Activated CD8-positive, alpha-beta memory T cell treated with anti-CD3 and anti-CD28 coated beads, Interleukin-2, amount 10 ng/mL, durations not matched to agents 7 days and 5 days (primary cell): ENCODE data around the gene LOC128125822.

Source experiments
- ATAC-seq: fragments of 150-1000 bp; cut with Tn5 transposase; one replicate; pipeline ENCODE4 v1.10.0; 2021; ENCODE audit warnings: moderate library complexity
- CTCF ChIA-PET: fragments of 350-600 bp; sonication (Branson Sonifier 250); formaldehyde crosslinking; loops from one replicate; lab custom pipeline; 2021; ENCODE audit warnings: antibody characterized with exemption; lab: Charles Lee
- DNase-seq: peaks from one replicate; pipeline ENCODE4 v3.0.0-alpha.2; 2020
- H3K27ac Mint-ChIP-seq: one replicate; pipeline ENCODE4 v1.8.0; 2021; ENCODE audit warnings: mild to moderate bottlenecking, mixed read lengths
- H3K27me3 Mint-ChIP-seq: one replicate; pipeline ENCODE4 v1.8.0; 2021; ENCODE audit warnings: mixed read lengths
- H3K36me3 Mint-ChIP-seq: one replicate; pipeline ENCODE4 v1.8.0; 2021; ENCODE audit warnings: mild to moderate bottlenecking, mixed read lengths
- H3K4me1 Mint-ChIP-seq: one replicate; pipeline ENCODE4 v1.8.0; 2021; ENCODE audit warnings: mixed read lengths
- H3K4me3 Mint-ChIP-seq: one replicate; pipeline ENCODE4 v1.8.0; 2021; ENCODE audit warnings: mild to moderate bottlenecking, moderate library complexity, mixed read lengths
- H3K9me3 Mint-ChIP-seq: one replicate; pipeline ENCODE4 v1.8.0; 2022; ENCODE audit warnings: low read depth, mixed read lengths

LOC128125822 gene

GRCh38 chr6:63537959-63538300, 34.4 kb upstream of the LOC128125822 start:
- H3K4me1 Mint-ChIP-seq: no peaks in the 10 kb centered on the region
- ATAC-seq (no peak), DNase-seq (no peak)
- H3K9me3 Mint-ChIP-seq: no peaks in the 10 kb centered on the region
- peaks cover 34% of the 10 kb centered on the region for H3K27me3 Mint-ChIP-seq
- H3K27ac Mint-ChIP-seq: no peak overlapping the region
- no peaks in the 10 kb centered on the region for H3K36me3 Mint-ChIP-seq
- CTCF ChIA-PET: no interaction called here
- H3K4me3 Mint-ChIP-seq: no peak overlapping the region

GRCh38 chr6:63538550-63538949, 33.7 kb upstream of the LOC128125822 start:
- no peak for DNase-seq
- Mint-ChIP-seq H3K36me3 (no peaks in the 10 kb centered on the region), H3K4me3 (no peak overlapping the region), H3K27me3 (peaks cover 34% of the 10 kb centered on the region), H3K9me3 (no peaks in the 10 kb centered on the region), H3K4me1 (no peaks in the 10 kb centered on the region), H3K27ac (no peak overlapping the region)
- ATAC-seq: no peak
- CTCF ChIA-PET: no interaction called here

DNA sequence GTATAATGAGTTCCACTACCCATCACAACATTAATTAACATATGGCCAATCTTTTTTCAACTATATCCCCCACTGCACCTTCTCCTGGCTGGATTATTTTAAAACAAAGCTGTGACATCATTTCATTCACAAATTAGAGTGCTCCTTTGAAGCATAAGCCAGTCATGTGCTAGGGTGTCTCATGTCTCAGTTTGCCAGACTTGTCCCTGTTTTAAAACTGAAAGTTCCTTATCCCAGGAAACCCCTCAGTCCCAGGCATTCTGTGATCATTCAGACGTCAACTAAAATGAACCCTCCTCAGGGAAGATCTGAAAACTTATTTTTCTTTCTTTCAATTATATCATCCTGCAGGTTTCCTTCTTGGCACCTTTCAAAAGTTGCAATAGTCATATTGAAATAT, 29.3 kb upstream of the LOC128125822 start:
- H3K27ac Mint-ChIP-seq: no peak overlapping the region
- peaks cover 44% of the 10 kb centered on the region for H3K27me3 Mint-ChIP-seq
- H3K36me3 Mint-ChIP-seq: no peaks in the 10 kb centered on the region
- H3K4me3 Mint-ChIP-seq: no peak overlapping the region
- H3K9me3 Mint-ChIP-seq: no peaks in the 10 kb centered on the region
- CTCF ChIA-PET: no interaction called here
- no peak for ATAC-seq
- peaks cover 2% of the 10 kb centered on the region for H3K4me1 Mint-ChIP-seq
- no peak for DNase-seq

DNA sequence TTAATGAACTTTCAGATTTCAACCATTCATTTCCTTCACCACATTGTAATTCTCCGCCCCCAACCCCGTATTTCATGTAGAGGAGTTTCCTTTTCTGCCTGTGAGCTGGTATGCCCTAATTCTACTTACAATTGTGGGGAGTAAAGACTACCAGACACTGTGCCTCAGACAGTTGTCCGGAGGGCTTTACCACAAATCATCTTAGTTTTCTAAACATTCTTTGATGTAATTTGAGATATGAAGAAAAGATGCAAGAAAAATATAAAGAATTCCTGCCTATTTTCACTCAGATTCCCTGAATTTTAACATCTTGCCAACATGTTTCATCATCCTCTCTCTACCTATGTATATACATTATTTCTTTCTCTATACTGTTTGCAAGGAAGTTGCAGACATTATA, 28.3 kb upstream of the LOC128125822 start:
- ATAC-seq (no peak), DNase-seq (no peak)
- CTCF ChIA-PET: no interaction called here
- Mint-ChIP-seq H3K27ac (no peak overlapping the region), H3K36me3 (no peaks in the 10 kb centered on the region), H3K4me1 (peaks cover 2% of the 10 kb centered on the region), H3K27me3 (peaks cover 44% of the 10 kb centered on the region), H3K9me3 (no peaks in the 10 kb centered on the region), H3K4me3 (no peak overlapping the region)

- CTCF ChIA-PET: no interaction called here
- no peaks in the 10 kb centered on the region for H3K36me3 Mint-ChIP-seq
- H3K4me1 Mint-ChIP-seq: peaks cover 2% of the 10 kb centered on the region
- no peak for DNase-seq
- H3K27ac Mint-ChIP-seq: no peak overlapping the region
- ATAC-seq: no peak
- no peak overlapping the region for H3K4me3 Mint-ChIP-seq
- no peaks in the 10 kb centered on the region for H3K9me3 Mint-ChIP-seq
- peaks cover 36% of the 10 kb centered on the region for H3K27me3 Mint-ChIP-seq
Measured at GRCh38 chr6:63546236-63546635, 26.0 kb upstream of the LOC128125822 start.

DNA sequence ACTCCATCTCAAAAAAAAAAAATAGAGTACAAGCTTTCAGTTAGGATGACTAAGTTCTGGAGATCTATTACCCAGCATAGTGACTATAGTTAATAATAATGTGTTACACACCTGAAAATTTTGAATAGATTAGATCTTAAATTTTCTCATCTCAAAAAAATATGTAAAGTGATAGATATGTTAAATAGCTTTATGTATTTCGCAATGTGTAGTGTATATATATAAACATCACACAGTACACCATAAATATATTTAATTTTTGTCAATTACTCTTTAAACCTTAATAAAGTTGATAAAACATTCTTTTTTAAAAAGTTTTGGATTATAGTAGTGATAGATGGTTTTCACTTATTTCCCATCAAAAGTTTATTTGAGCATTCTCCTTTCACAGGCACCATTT, 25.6 kb upstream of the LOC128125822 start:
- CTCF ChIA-PET: no interaction called here
- Mint-ChIP-seq H3K4me3 (no peak overlapping the region), H3K9me3 (no peaks in the 10 kb centered on the region), H3K27me3 (peaks cover 32% of the 10 kb centered on the region), H3K27ac (no peak overlapping the region), H3K4me1 (peaks cover 2% of the 10 kb centered on the region), H3K36me3 (no peaks in the 10 kb centered on the region)
- ATAC-seq (no peak), DNase-seq (no peak)

GRCh38 chr6:63549076-63549475, 23.2 kb upstream of the LOC128125822 start:
- peaks cover 5% of the 10 kb centered on the region for H3K4me1 Mint-ChIP-seq
- no peak overlapping the region for H3K4me3 Mint-ChIP-seq
- CTCF ChIA-PET: no interaction called here
- DNase-seq (no peak), ATAC-seq (no peak)
- no peaks in the 10 kb centered on the region for H3K36me3 Mint-ChIP-seq
- peaks cover 20% of the 10 kb centered on the region for H3K27me3 Mint-ChIP-seq
- H3K9me3 Mint-ChIP-seq: no peaks in the 10 kb centered on the region
- no peak overlapping the region for H3K27ac Mint-ChIP-seq

GRCh38 chr6:63553208-63553607, 19.1 kb upstream of the LOC128125822 start:
- no peak for DNase-seq
- no peaks in the 10 kb centered on the region for H3K36me3 Mint-ChIP-seq
- H3K27ac Mint-ChIP-seq: no peak overlapping the region
- H3K27me3 Mint-ChIP-seq: peaks cover 13% of the 10 kb centered on the region
- ATAC-seq: no peak
- CTCF ChIA-PET: no interaction called here
- peaks cover 5% of the 10 kb centered on the region for H3K4me1 Mint-ChIP-seq
- no peak overlapping the region for H3K4me3 Mint-ChIP-seq
- H3K9me3 Mint-ChIP-seq: no peaks in the 10 kb centered on the region

DNA sequence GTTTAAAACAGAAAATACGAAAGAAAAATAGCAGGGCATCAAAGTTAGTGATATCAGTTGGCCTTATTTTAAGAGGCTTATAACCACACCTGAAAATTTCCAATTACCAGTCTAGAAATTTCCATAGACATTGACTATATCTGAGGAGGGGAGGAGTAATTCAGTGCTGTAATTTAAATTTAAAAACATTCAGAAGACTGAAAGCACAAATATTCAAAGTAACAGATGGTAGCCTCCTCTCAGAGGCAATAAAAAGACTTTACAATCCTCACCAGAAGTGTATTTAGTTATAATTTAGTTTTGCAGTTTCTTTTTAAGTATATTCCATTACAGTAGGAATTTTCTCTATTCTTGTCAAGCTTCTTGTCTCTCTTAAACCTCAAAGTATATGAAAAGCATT, 18.4 kb upstream of the LOC128125822 start:
- peaks cover 18% of the 10 kb centered on the region for H3K27me3 Mint-ChIP-seq
- peaks cover 5% of the 10 kb centered on the region for H3K4me1 Mint-ChIP-seq
- H3K9me3 Mint-ChIP-seq: no peaks in the 10 kb centered on the region
- H3K27ac Mint-ChIP-seq: no peak overlapping the region
- no peaks in the 10 kb centered on the region for H3K36me3 Mint-ChIP-seq
- no peak overlapping the region for H3K4me3 Mint-ChIP-seq
- no peak for DNase-seq
- ATAC-seq: no peak
- CTCF ChIA-PET: no interaction called here

- peaks cover 5% of the 10 kb centered on the region for H3K4me1 Mint-ChIP-seq
- peaks cover 18% of the 10 kb centered on the region for H3K27me3 Mint-ChIP-seq
- CTCF ChIA-PET: no interaction called here
- H3K4me3 Mint-ChIP-seq: no peak overlapping the region
- no peak for ATAC-seq
- no peaks in the 10 kb centered on the region for H3K9me3 Mint-ChIP-seq
- no peaks in the 10 kb centered on the region for H3K36me3 Mint-ChIP-seq
- no peak overlapping the region for H3K27ac Mint-ChIP-seq
- DNase-seq: no peak
Measured at GRCh38 chr6:63554782-63555181, 17.5 kb upstream of the LOC128125822 start.

GRCh38 chr6:63556369-63556768, 15.9 kb upstream of the LOC128125822 start:
- H3K36me3 Mint-ChIP-seq: no peaks in the 10 kb centered on the region
- H3K4me1 Mint-ChIP-seq: peaks cover 5% of the 10 kb centered on the region
- ATAC-seq: no peak
- CTCF ChIA-PET: interaction anchor here (0.6 kb wide), 1 partner anchor 278 kb away, joined by 3 read pairs; no protein-coding TSS in a partner anchor
- H3K27me3 Mint-ChIP-seq: peaks cover 23% of the 10 kb centered on the region
- DNase-seq: no peak
- H3K27ac Mint-ChIP-seq: no peak overlapping the region
- H3K4me3 Mint-ChIP-seq: no peak overlapping the region
- no peaks in the 10 kb centered on the region for H3K9me3 Mint-ChIP-seq

DNA sequence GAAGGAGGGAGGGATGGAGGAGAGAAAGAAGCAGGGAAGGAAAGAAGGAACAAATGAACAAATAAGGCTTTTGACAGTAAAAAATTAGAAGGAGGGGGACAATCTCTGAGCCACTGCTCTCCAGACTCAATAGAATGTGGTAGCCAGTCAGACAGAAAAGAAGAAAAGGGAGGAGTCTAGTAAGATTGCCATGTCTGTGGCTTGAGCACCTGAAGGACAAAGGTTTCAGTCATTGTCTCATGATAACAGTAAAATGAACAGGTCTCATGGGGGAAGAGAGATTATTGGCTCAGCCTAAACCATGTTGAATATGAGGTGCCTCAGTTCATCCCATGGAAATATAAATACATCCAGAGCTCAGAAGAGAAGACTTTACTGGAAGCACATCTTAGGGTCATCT, 14.0 kb upstream of the LOC128125822 start:
- Mint-ChIP-seq H3K27me3 (peaks cover 19% of the 10 kb centered on the region), H3K36me3 (no peaks in the 10 kb centered on the region), H3K9me3 (no peaks in the 10 kb centered on the region), H3K27ac (no peak overlapping the region), H3K4me1 (peaks cover 5% of the 10 kb centered on the region), H3K4me3 (no peak overlapping the region)
- ATAC-seq (no peak), DNase-seq (no peak)
- CTCF ChIA-PET: no interaction called here

- Mint-ChIP-seq H3K4me1 (no peaks in the 10 kb centered on the region), H3K36me3 (no peaks in the 10 kb centered on the region), H3K27me3 (peaks cover 27% of the 10 kb centered on the region), H3K9me3 (no peaks in the 10 kb centered on the region), H3K27ac (no peak overlapping the region), H3K4me3 (no peak overlapping the region)
- DNase-seq: no peak
- no peak for ATAC-seq
- CTCF ChIA-PET: no interaction called here
Measured at GRCh38 chr6:63560801-63561287, 11.4 kb upstream of the LOC128125822 start.

DNA sequence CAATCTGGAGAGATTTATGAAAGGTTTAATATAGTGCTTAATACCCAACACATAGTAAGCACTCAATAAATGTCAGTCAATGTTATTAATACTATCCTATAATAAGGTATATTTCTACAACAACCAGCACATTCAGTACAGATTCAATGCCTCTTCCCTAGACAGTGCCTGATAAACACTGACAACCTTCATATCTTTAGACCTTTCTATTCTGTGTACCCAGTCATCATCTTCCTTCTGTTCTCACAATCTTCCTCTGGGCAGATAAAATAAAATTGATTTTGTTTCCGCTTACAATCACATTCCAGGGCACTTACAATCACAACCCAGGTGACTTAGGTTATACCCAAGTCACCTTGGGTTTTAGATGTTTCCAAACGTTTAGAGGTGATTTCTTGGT, 11.0 kb upstream of the LOC128125822 start:
- peaks cover 27% of the 10 kb centered on the region for H3K27me3 Mint-ChIP-seq
- DNase-seq: no peak
- CTCF ChIA-PET: no interaction called here
- no peak overlapping the region for H3K27ac Mint-ChIP-seq
- no peak for ATAC-seq
- no peaks in the 10 kb centered on the region for H3K4me1 Mint-ChIP-seq
- no peaks in the 10 kb centered on the region for H3K9me3 Mint-ChIP-seq
- no peak overlapping the region for H3K4me3 Mint-ChIP-seq
- H3K36me3 Mint-ChIP-seq: no peaks in the 10 kb centered on the region

- ATAC-seq: no peak
- no peak overlapping the region for H3K27ac Mint-ChIP-seq
- no peak overlapping the region for H3K4me3 Mint-ChIP-seq
- H3K4me1 Mint-ChIP-seq: no peaks in the 10 kb centered on the region
- no peaks in the 10 kb centered on the region for H3K9me3 Mint-ChIP-seq
- H3K27me3 Mint-ChIP-seq: peaks cover 25% of the 10 kb centered on the region
- no peak for DNase-seq
- CTCF ChIA-PET: no interaction called here
- H3K36me3 Mint-ChIP-seq: peaks cover 3% of the 10 kb centered on the region
Measured at GRCh38 chr6:63563235-63563634, 9.0 kb upstream of the LOC128125822 start.
